Measurements from ENCODE around the gene LRMDA. TPM values are rescaled to one million over a fixed set of nuclear protein-coding genes. Genes with fewer than 3 reads are reported as not detected.

LRMDA gene
- total and polyA plus RNA-seq, 2 donors (not counting 1 experiment from before 2014, with no cell fraction given), result 0.12 TPM; not detected in 1

- Histone ChIP-seq H3K27ac (ENCODE audit: low read length in 2 of 2) (no peak overlapping the region), H3K27me3 (replicated peaks in 1 of 4; ENCODE audit: control extremely low read depth in 1 of 4, control insufficient read depth in 3 of 4, insufficient read depth in 4 of 4, low read length in 3 of 4) (no peaks in the 10 kb centered on the region), H3K9me3 (ENCODE audit: control extremely low read depth in 1 of 3, control insufficient read depth in 2 of 3, insufficient read depth in 1 of 3, low read length in 2 of 3) (peaks cover 0 to 13% (median 0%) of the 10 kb centered on the region in 3 donors), H3K36me3 (replicated peaks in 1 of 2; ENCODE audit: control extremely low read depth in 1 of 2, control insufficient read depth in 1 of 2, extremely low read depth in 1 of 2, insufficient read depth in 2 of 2, low read length in 1 of 2) (no peaks in the 10 kb centered on the region), H3K4me2 (replicated peaks; ENCODE audit: low read depth, low read length, poor library complexity, severe bottlenecking) (no peak overlapping the region), H3K4me3 (ENCODE audit: control extremely low read depth in 1 of 5, extremely low read depth in 1 of 5, insufficient read depth in 1 of 5, low read depth in 2 of 5, low read length in 4 of 5) (no peak overlapping the region), H4K20me1 (ENCODE audit: control insufficient read depth, insufficient read depth, low read length, poor library complexity, severe bottlenecking) (no peaks in the 10 kb centered on the region), H3K79me2 (ENCODE audit: control insufficient read depth, insufficient read depth, low read length) (no peaks in the 10 kb centered on the region), H2AFZ (ENCODE audit: insufficient read depth, low read depth, low read length, poor library complexity, severe bottlenecking) (no peak overlapping the region), H3K9ac (ENCODE audit: low read length) (no peak overlapping the region), H3K4me1 (ENCODE audit: control insufficient read depth in 2 of 2, insufficient read depth in 2 of 2, low read length in 2 of 2) (no peaks in the 10 kb centered on the region)
- no peaks in the 10 kb centered on the region for H3K27me3 Mint-ChIP-seq
- ATAC-seq (ENCODE audit: low read depth) (no peak), DNase-seq (no peak)
- WGBS (ENCODE audit: insufficient coverage), result 100% methylated on average over 1 of the region's 2 CpGs
- POLR2A ChIA-PET, result no interaction called here
- no peak overlapping the region for H3K4me3 Mint-ChIP-seq
- intact Hi-C loops (cut with micrococcal nuclease), result no loop called here
- CTCF ChIA-PET, result no interaction called here
- H3K27ac Mint-ChIP-seq, result no peak overlapping the region
- H3K9me3 Mint-ChIP-seq (ENCODE audit: insufficient read depth), result no peaks in the 10 kb centered on the region
- TF ChIP-seq, protein P1, sequence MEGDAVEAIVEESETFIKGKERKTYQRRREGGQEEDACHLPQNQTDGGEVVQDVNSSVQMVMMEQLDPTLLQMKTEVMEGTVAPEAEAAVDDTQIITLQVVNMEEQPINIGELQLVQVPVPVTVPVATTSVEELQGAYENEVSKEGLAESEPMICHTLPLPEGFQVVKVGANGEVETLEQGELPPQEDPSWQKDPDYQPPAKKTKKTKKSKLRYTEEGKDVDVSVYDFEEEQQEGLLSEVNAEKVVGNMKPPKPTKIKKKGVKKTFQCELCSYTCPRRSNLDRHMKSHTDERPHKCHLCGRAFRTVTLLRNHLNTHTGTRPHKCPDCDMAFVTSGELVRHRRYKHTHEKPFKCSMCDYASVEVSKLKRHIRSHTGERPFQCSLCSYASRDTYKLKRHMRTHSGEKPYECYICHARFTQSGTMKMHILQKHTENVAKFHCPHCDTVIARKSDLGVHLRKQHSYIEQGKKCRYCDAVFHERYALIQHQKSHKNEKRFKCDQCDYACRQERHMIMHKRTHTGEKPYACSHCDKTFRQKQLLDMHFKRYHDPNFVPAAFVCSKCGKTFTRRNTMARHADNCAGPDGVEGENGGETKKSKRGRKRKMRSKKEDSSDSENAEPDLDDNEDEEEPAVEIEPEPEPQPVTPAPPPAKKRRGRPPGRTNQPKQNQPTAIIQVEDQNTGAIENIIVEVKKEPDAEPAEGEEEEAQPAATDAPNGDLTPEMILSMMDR (IDR thresholded peaks at IDR 0.05), result no peak
- no peak for TF ChIP-seq EZH2 (IDR thresholded peaks at IDR 0.05; ENCODE audit: borderline replicate concordance, insufficient read depth, low read depth, low read length, poor library complexity, severe bottlenecking)
- H3K4me1 Mint-ChIP-seq, result no peaks in the 10 kb centered on the region
Observed at GRCh38 chr10:76172020-76172419, 740.6 kb downstream of the LRMDA start.

GRCh38 chr10:76175533-76176165 is 744.2 kb downstream of the LRMDA start:
- H3K9me3 Mint-ChIP-seq (ENCODE audit: insufficient read depth), result no peaks in the 10 kb centered on the region
- no peaks in the 10 kb centered on the region for H3K4me1 ChIP-seq (ENCODE audit: control insufficient read depth in 2 of 2, insufficient read depth in 2 of 2, low read length in 2 of 2)
- 94% methylated on average over 7 of the region's 9 CpGs for WGBS (ENCODE audit: insufficient coverage)
- intact Hi-C loops (cut with micrococcal nuclease), result no loop called here
- no peak overlapping the region for H3K4me3 Mint-ChIP-seq
- ATAC-seq (ENCODE audit: low read depth) (no peak), DNase-seq (no peak)
- CTCF ChIA-PET, result interaction anchor here (0.6 kb wide), 1 partner anchor 11 kb away, joined by 3 read pairs; no protein-coding TSS in a partner anchor
- no peak overlapping the region for H3K9ac ChIP-seq (ENCODE audit: low read length)
- no peak overlapping the region for H3K4me2 ChIP-seq (replicated peaks; ENCODE audit: low read depth, low read length, poor library complexity, severe bottlenecking)
- no peak overlapping the region for H3K4me3 ChIP-seq (ENCODE audit: control extremely low read depth in 1 of 5, extremely low read depth in 1 of 5, insufficient read depth in 1 of 5, low read depth in 2 of 5, low read length in 4 of 5)
- H3K27ac Mint-ChIP-seq, result no peak overlapping the region
- no peaks in the 10 kb centered on the region for H3K79me2 ChIP-seq (ENCODE audit: control insufficient read depth, insufficient read depth, low read length)
- H2AFZ ChIP-seq (ENCODE audit: insufficient read depth, low read depth, low read length, poor library complexity, severe bottlenecking), result no peak overlapping the region
- H3K27ac ChIP-seq (ENCODE audit: low read length in 2 of 2), result no peak overlapping the region
- H3K9me3 ChIP-seq (ENCODE audit: control extremely low read depth in 1 of 3, control insufficient read depth in 2 of 3, insufficient read depth in 1 of 3, low read length in 2 of 3), result peaks cover 0 to 13% (median 0%) of the 10 kb centered on the region in 3 donors
- H3K27me3 ChIP-seq (replicated peaks in 1 of 4; ENCODE audit: control extremely low read depth in 1 of 4, control insufficient read depth in 3 of 4, insufficient read depth in 4 of 4, low read length in 3 of 4), result no peaks in the 10 kb centered on the region
- H3K4me1 Mint-ChIP-seq, result no peaks in the 10 kb centered on the region
- H4K20me1 ChIP-seq (ENCODE audit: control insufficient read depth, insufficient read depth, low read length, poor library complexity, severe bottlenecking), result no peaks in the 10 kb centered on the region
- TF ChIP-seq, protein P1 (IDR thresholded peaks at IDR 0.05), result no peak
- no peak for TF ChIP-seq EZH2 (IDR thresholded peaks at IDR 0.05; ENCODE audit: borderline replicate concordance, insufficient read depth, low read depth, low read length, poor library complexity, severe bottlenecking)
- POLR2A ChIA-PET, result no interaction called here
- no peaks in the 10 kb centered on the region for H3K36me3 ChIP-seq (replicated peaks in 1 of 2; ENCODE audit: control extremely low read depth in 1 of 2, control insufficient read depth in 1 of 2, extremely low read depth in 1 of 2, insufficient read depth in 2 of 2, low read length in 1 of 2)
- H3K27me3 Mint-ChIP-seq, result no peaks in the 10 kb centered on the region
